PC-3 (cell line): Measurements from ENCODE around the gene ACIN1.

Source experiments
- EZH2 ChIP-seq: fragments of 300-600 bp; sonication (generic); IDR thresholded peaks from one replicate; pipeline ENCODE4 v1.6.1; 2017; ENCODE audit warnings: antibody characterized with exemption, mild to moderate bottlenecking, low read length; ENCODE audit not compliant: unreplicated experiment
- EZH2phosphoT487 ChIP-seq: fragments of 300-600 bp; sonication (generic); IDR thresholded peaks from 2 replicates; pipeline ENCODE4 v1.6.1; 2018; ENCODE audit warnings: mild to moderate bottlenecking, antibody characterized with exemption, low read length, borderline replicate concordance
- TF ChIP-seq, protein P1 (sequence below): fragments of 300-600 bp; sonication (generic); conservative IDR thresholded peaks from 2 replicates; pipeline ENCODE4 v1.5.1; 2017; ENCODE audit warnings: antibody characterized with exemption, low read depth, mild to moderate bottlenecking, low read length

DNA sequence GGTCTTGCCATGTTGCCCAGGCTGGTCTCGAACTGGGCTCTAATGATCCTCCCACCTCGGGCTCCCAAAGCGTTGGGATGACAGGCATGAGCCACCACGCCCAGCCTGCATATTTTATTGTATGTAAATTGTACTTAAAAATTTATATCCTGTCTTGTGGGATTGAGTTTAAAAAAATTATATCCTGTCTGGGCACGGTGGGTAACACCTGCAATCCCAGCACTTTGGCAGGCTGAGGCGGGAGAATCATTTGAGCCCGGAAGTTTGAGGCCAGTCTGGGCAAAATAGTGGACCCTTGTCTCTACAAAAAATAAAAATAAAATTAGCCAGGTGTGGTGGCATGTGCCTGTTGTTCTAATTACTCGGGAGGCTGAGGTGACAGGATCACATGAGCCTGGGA is 38.0 kb upstream of the ACIN1 start:
- TF ChIP-seq, protein P1, sequence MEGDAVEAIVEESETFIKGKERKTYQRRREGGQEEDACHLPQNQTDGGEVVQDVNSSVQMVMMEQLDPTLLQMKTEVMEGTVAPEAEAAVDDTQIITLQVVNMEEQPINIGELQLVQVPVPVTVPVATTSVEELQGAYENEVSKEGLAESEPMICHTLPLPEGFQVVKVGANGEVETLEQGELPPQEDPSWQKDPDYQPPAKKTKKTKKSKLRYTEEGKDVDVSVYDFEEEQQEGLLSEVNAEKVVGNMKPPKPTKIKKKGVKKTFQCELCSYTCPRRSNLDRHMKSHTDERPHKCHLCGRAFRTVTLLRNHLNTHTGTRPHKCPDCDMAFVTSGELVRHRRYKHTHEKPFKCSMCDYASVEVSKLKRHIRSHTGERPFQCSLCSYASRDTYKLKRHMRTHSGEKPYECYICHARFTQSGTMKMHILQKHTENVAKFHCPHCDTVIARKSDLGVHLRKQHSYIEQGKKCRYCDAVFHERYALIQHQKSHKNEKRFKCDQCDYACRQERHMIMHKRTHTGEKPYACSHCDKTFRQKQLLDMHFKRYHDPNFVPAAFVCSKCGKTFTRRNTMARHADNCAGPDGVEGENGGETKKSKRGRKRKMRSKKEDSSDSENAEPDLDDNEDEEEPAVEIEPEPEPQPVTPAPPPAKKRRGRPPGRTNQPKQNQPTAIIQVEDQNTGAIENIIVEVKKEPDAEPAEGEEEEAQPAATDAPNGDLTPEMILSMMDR: no peak
- TF ChIP-seq EZH2 (no peak), EZH2phosphoT487 (no peak)
